ENCODE measurements around the gene CCL13. TPM values are rescaled to one million over a fixed set of nuclear protein-coding genes. Genes with fewer than 3 reads are reported as not detected.

The CCL13 gene
- total RNA-seq, 4 donors from 2014 or later, result 1.4 to 15.3 (median 4.1) TPM

DNA sequence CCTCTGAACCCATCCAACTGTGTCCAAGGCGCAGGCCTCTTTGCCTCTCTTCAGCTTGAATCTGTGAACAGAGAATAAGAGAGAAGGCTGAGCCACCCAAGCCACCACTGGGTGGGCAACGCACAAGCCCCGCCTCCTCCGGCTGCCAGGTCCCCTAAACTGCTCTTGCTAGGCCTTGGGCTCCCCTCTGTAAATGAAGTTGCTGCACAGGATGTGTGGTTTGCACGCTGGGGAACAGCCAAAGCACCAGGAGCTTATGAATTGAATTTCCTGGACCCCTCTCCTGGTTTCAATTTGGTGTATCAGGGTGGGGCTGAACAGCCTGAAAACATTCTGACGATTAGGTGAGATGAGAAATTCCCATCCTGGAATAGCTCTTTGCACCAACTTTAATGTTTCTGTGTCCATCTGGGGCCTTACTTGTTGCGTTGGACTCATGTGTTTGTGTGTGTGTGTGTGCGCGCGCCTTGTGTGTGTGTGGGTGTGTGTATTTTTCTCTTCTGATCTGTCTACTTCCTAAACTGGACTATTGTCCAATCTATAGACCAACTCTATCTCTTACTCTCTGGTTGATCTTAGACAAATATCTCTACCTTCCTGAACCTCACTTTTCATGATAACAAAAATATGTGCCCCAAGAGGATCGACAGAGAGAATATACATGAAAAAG is 4.5 kb downstream of the CCL13 start:
- TF ChIP-seq, protein P1, sequence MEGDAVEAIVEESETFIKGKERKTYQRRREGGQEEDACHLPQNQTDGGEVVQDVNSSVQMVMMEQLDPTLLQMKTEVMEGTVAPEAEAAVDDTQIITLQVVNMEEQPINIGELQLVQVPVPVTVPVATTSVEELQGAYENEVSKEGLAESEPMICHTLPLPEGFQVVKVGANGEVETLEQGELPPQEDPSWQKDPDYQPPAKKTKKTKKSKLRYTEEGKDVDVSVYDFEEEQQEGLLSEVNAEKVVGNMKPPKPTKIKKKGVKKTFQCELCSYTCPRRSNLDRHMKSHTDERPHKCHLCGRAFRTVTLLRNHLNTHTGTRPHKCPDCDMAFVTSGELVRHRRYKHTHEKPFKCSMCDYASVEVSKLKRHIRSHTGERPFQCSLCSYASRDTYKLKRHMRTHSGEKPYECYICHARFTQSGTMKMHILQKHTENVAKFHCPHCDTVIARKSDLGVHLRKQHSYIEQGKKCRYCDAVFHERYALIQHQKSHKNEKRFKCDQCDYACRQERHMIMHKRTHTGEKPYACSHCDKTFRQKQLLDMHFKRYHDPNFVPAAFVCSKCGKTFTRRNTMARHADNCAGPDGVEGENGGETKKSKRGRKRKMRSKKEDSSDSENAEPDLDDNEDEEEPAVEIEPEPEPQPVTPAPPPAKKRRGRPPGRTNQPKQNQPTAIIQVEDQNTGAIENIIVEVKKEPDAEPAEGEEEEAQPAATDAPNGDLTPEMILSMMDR (IDR thresholded peaks at IDR 0.05), result no peak
- DNase-seq (ENCODE audit: low spot score) (no peak), ATAC-seq (ENCODE audit: low FRiP score) (no peak)

DNA sequence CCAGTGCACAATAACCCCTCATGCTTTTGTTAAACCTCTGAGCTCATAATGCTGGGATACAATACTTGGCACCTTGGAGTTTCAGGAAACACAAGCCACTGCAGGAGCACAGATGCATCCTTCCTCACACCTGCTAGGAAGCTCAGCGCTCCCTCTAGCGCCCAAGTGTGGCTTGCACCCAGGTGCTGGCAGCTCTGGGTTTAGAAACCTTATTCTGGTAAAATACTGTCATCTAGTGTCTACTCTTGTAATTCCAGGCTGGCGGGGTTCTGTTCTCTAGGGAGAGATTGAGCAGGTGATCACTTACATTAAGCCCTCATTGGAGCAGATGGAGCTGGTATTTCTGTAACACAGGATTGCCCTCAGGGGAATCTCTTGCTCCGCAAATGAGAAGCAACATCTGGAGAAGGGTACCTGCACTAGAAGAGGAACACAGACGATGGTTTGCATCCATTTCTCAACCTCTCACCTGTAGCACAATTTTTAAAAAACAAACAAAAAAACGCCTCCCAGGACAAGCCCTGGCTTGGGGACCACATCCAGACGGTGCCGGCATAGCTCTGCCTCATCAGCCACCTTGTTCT is 5.3 kb downstream of the CCL13 start:
- peak; percentile 86 for DNase-seq (ENCODE audit: low spot score)
- TF ChIP-seq, protein P1 (IDR thresholded peaks at IDR 0.05), result peak in 1 of 3 donors; percentile 99
- ATAC-seq (ENCODE audit: low FRiP score), result peak; percentile 76

DNA sequence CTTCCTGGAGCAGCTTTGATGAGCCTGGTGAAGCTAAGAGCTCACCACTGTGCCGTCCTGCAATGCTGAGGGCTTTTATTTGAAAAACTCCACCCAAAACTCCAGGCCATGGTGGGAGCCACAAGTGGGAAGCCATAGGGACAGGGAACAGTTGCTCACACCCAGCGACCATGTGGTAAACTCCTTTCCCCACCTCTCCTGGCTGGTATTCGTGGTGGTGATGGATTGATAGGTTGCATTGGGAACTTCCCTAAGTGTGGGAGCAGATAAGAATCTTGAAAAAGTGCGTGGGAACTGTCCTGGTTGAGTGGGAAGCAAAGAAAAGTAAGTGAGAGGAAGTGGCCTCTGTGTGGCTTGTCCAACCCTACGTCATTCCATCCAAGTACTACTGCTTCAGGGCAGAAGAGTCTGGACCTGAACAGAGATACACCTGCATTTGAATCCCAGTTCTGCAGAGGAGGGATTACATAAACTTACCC is 6.9 kb downstream of the CCL13 start, which contains the start of gene CCL1:
TSS of gene CCL1 (minus strand) at position 51 of the 479 bp plus-strand sequence. CDS start 72 bp downstream, outside the sequence.
- ATAC-seq (ENCODE audit: low FRiP score), result no peak
- TF ChIP-seq, protein P1 (IDR thresholded peaks at IDR 0.05), result no peak
- no peak for DNase-seq (ENCODE audit: low spot score)

DNA sequence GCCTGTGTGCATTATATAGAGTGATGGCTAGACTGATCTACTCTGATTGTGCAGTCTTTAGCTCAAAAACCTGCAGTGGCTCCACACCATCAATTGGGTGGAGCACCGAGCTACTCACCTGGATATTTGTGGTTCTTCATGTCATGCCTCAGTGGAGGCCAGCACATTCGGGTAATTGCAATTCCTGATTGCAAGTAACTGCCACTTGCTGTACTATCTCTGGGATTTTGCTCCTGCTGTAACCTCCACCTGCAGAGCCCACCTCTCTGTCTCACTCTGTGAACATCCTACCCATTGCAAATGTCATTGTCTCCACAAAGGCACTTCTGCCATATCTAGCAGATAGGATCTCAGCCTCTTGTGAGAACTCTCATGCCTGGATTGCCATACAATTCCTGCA is 8.5 kb downstream of the CCL13 start:
- no peak for ATAC-seq (ENCODE audit: low FRiP score)
- no peak for DNase-seq (ENCODE audit: low spot score)
- TF ChIP-seq, protein P1 (IDR thresholded peaks at IDR 0.05), result no peak

DNA sequence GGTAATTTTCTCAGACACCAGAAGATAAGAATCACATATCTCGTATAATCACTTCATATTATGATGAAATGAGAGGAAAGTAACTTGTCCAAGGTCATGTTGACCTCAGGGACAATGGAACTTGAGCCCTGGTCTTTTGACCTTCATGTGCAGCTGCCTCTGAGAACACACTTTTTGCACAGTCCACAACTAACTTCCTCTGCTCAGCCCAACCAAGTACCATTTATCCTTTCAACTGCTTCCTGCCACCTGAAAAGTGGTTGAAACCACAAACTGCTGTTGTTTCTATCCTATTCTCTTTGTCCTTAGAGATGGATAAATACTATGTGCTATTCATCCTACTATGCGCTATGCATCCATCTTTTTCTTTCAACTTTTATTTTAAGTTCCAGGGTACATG is 9.1 kb downstream of the CCL13 start:
- DNase-seq (ENCODE audit: low spot score) (no peak), ATAC-seq (ENCODE audit: low FRiP score) (no peak)
- TF ChIP-seq, protein P1 (IDR thresholded peaks at IDR 0.05), result no peak

DNA sequence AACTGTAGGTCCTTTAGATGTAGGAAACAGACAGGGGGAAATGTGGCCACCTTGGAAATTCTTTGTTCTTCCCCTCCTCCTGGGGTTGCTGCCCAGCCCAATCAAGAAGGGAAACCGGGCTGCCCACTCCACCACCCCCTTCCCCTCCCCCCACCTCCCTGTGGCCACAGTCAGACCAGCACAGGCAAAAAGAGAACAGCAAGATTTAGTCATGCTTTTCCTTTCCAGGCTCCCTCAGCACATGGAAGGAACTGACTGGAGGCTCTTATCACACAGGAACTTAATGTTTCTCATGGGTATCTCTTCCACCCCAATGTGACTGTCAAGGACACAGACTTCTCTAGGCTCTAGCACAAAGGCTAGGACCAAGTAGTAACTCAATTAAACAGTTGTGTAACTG is 9.7 kb downstream of the CCL13 start:
- TF ChIP-seq, protein P1 (IDR thresholded peaks at IDR 0.05), result no peak
- DNase-seq (ENCODE audit: low spot score) (no peak), ATAC-seq (ENCODE audit: low FRiP score) (no peak)

Data from omental fat pad (tissue), 4 donors.